ENCODE data around the gene NBPF1.
"Not testable (repeated sequence)": the region's sequence is repeated elsewhere in the genome, so short reads cannot be mapped to it uniquely, and the experiment has no call there.

NBPF1 gene

DNA sequence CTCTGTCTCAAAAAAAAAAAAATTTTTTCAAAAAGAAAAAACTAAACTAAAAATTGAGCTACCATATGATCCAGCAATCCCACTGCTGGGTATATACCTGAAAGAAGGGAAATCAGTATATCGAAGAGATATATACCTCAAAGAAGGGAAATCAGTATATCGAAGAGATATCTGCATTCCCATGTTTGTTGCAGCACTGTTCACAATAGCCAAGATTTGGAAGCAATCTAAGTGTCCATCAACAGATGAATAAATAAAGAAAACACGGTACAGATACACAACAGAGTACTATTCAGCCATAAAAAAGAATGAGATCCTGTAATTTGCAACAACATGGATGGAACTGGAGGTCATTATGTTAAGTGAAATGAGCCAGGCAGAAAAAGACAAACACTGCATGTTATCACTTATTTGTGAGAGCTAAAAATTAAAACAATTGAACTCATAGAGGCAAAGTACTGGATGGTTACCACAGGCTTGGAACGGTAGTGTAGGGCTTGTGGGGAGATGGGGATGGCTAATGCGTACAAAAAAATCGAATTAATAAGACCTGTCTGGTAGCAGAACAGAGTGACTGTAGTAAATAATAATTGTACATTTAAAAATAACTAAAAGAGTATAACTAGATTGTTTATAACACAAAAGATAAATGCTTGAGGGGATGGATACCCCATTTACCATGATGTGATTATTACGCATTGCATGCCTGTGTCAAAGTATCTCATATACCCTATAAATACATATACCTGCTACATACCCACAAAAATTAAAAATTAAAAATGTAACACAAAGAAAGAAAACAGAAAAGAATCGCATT lies 28.0 kb upstream of the NBPF1 start:
- not testable (repeated sequence) for DNase-seq (ENCODE audit: low spot score)

DNA sequence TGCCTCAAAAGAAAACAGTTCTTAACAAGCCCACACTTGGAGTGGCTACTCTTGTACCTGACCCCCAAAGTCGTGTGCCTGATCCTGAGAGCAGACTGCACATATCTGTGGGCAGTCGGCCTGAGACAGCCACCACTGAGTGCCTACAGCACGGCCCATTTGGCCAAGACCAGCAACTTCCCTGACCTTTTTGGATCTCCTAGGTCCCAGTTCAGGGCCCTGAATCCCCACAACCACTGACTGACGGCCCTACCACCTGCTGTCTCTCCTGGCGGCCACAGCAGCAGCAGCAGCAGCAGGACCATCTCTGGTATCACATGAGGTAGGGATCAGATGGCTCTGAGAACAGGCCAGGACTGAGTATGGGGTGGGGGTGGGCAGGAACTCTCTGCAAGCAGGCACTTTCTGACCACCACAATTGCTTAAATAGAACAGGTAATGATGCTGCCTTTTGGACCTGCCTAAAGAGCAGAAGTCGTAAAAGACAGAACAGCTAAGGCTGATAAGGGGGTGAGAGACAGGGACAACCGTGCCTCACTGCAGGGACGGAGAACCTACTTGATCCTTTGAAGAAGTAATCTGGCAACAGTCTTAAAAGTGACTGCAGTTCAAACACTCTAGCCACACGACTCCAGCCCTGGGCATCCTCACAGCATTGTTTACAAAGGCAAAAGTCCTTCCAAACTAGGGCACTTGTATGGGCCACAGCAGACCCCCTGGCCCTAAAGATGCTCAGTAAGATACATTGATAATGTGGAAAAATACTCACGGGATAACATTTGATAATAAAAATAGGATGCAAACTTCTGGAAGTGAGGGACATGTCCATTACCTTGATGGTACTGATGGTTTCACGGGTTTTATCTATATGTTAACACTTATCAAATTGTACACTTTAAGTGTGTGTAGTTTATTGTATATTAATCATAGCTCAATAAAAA lies 26.0 kb upstream of the NBPF1 start:
- not testable (repeated sequence) for DNase-seq (ENCODE audit: low spot score)

- DNase-seq (ENCODE audit: low spot score), result not testable (repeated sequence)
These were observed 24.8 kb upstream of the NBPF1 start for GRCh38 chr1:16637941-16638778.

- DNase-seq (ENCODE audit: low spot score), result not testable (repeated sequence)
These were observed 23.3 kb upstream of the NBPF1 start for GRCh38 chr1:16636551-16637195.

DNA sequence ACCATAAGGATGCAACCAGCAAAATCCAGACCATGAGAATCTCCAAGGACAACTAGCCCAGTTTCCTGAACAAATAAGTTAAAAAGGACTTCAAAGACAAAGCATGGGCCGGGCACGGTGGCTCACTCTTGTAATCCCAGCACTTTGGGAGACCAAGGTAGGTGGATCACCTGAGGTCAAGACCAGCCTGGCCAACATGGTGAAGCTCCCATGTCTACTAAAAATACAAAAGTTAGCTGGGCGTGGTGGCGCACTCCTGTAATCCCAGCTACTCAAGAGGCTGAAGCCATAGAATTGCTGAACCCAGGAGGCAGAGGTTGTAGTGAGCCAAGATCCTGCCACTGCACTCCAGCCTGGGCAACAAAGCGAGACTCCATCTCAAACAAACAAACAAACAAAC lies 22.6 kb upstream of the NBPF1 start:
- not testable (repeated sequence) for DNase-seq (ENCODE audit: low spot score)

- DNase-seq (ENCODE audit: low spot score), result not testable (repeated sequence)
These were observed 20.3 kb upstream of the NBPF1 start for GRCh38 chr1:16633540-16634282.

DNA sequence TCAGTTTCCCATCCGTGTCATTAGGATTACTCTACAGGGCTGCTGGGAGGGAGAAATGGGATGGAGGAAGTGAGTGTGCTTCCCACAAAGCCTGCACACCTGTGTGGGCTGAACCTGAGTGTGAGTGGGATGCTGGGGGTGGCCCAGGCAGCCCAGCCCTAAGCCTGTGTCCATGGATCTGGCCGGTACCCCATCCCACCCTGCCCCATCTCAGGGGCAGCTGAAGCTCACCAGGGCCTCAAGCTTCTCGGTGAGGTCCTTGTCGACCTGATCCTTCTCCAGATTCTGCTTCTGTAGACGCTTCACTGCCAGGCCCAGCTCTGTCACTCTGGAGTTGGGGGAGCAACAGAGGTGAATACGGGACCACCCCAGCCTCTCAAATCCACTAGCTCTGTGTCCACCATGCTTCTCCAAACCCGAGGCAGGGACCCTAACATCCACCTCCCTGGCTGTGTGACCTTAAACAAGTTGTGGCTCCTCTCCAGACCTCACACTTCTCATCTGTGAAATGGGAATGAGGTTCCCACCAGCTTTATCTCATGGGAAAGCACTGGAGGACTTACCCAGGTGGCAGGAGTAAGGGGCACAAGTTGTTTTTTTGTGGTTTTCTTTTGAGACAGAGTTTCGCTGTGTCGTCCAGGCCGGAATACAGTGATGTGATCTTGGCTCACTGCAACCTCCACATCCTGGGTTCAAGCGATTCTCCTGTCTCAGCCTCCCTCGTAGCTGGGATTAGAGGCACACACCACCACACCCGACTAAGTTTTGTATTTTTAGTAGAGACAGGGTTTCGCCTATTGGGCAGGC lies 18.9 kb upstream of the NBPF1 start:
- not testable (repeated sequence) for DNase-seq (ENCODE audit: low spot score)

DNA sequence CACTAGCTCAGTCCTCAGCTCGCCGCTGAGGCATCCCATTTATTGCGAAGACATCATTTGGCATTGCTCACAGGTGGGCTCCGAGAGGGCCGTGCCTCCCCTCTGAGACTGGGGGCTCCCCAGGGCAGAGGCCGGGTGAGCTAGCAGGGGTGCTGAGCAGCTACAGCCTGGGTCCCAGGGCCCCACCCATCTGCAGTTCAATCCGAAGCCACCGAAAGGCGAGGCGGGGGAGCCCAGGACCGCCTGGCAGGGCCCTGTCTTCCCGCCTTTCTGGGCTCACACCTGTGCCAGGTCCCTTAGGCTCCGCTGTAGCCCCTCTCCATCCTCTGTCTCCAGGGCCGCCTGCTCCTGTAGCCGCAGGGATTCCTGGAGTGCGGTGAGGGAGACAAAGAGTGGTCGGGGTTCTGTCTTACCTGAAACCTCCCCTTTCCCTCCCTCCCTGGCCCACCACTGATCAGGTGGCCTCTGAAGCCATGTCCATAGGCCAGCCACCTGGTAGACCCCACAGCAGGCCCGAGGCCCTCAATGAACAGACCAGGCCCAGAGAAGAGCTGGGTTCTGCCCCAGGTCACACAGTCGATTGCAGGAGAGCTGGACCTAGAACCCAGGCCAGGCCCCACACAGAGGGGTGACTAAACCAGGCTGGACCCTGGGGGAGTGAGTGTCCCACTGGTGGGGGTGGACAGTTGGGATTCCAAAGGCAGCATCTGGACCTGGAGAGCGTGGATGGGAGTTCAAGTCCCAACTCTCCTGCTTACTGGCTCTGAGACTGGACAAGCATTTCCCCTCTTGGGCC lies 18.1 kb upstream of the NBPF1 start:
- DNase-seq (ENCODE audit: low spot score), result no peak

DNA sequence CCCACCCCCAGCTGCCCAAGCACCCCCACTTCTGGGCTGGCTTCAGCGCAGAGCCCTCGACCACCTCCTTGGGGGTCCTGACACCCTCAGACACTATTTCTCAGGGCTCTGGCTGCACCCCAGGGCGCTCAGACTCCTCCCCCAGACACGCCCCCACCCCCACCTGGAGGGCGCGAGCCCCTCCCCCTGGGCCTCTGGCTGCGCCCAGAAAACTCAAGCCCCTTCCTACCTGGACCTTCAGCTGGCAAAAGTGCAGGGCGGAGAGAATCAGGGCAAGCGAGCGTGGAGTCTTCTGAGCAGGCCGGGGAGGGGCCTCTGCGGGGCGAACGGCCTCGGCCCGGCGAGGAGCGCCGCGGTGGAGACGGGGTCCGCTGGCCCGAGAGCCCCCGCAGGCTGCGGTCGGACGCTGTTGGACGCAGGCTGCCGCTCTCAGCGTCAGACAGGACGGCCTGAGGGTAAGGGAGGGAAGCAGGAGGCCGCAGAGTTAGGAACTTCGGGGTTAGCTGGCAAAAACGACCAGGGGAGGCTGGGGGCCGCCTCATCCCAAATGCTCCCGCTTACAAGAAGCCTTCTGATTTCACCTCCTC lies 17.4 kb upstream of the NBPF1 start:
- no peak for DNase-seq (ENCODE audit: low spot score)

GRCh38 chr1:16629916-16630530 lies 16.7 kb upstream of the NBPF1 start:
- DNase-seq (ENCODE audit: low spot score), result not testable (repeated sequence)

DNA sequence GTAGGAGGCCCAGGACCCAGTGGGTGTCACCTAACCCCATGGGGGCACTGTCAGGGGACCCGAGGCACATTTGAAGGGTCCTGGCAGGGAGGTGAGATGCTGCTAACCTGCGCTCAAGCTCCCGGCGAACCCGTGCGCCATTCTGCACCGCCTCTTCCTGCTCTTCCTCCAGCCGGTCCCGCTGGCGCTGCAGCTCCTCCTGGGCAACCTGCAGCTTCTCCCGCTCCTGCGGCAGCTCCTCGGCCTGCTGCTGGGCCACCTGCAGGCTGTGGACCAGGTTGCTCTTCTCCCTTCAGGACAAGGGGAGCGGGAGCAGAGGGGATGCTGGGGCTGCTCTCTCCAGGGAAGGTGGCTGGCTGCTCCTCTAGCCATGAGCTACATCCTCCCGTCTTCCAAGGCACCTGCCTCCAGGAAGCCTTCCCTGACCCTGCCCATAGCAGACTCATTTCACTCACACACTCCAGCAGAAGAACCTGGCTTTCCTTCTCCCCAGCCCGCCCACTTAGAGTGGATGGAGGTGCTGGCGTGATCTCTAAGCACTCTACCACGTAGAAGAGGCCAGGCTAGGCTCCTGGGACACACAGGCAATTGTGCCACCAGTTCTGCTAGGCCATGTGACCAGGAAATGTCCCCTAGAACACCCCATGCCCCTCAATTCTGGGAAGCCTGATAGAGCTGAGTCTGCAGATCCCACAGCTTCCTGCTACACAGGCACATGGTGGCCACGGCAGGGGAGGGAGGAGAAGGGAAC lies 15.2 kb upstream of the NBPF1 start:
- no peak for DNase-seq (ENCODE audit: low spot score)

DNA sequence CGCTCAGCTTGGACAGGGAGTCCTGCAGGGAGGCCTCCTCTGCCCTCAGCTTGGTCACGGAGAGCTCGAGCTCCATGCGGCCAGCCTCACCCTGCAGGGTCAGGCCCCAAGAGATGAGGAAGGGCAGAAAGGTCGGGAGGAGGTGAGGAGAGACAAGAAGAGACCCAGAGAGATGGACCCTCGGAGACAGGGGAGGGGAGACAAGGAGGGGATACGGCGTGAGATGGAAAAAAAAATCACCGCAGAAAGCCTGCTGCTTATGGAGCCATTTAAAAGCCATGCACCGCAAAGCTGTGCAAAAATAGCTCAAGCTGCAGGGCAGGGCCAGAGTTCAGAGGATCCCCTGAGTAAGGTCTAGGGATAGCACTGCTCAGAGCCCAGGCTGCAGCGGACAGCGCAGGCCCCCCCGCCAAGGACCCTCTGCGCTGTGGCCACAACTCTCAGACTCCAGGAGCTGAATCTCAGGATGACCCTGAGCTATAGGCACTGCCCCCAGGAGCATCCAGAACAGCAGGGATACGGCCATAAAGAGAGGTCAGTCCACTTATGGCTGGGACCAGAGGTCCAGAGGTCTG lies 13.1 kb upstream of the NBPF1 start:
- DNase-seq (ENCODE audit: low spot score), result not testable (repeated sequence)

GRCh38 chr1:16625497-16626408 lies 12.4 kb upstream of the NBPF1 start:
- no peak for DNase-seq (ENCODE audit: low spot score)

DNA sequence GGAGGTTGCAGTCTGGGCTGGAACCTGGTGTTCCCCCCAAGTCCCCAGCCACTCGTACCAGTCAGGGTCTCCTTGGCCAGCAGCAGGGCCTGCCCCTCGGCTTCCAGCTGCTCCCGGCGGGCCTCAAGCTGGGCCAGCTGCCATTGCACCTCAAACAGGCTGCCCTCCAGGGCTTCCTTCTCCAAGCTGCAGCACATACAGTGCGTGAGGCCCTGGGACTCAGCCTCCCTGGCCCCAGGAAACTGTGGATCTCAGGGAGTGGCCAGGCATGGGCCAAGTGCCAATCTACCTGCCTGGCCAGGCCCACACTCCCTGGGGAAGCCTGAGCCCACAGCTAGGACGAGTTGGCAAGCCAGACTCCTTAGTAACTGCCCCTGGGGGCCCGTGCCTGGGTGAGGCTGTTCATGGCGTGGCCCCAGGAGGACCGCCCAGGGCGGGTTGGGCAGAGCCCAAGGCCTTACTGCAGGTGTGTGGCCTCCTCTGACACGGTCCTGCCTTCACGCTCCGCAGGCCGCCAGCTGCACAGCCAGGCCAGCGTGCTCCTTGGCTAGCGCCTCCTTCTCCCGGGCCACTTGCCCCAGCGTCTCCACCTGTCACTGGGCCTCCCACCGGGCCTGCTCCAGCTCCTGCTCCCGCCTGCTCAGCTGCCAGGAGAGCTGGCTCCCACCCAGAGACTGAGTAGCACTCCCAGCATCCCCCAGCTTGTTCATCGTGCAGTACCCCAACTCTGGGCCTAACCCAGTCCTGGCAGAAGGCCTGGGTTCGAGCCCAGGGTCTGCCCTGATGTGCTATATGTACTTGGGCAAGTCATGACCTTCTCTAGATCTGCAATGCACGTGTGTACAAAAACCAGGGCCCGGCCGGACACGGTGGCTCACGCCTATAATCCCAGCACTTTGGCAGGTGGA lies 10.7 kb upstream of the NBPF1 start:
- not testable (repeated sequence) for DNase-seq (ENCODE audit: low spot score)

- not testable (repeated sequence) for DNase-seq (ENCODE audit: low spot score)
These were observed 10.0 kb upstream of the NBPF1 start for GRCh38 chr1:16623337-16623736.

Data from COLO829 (cell line).